ENCODE data around the gene DNAH1.

DNA sequence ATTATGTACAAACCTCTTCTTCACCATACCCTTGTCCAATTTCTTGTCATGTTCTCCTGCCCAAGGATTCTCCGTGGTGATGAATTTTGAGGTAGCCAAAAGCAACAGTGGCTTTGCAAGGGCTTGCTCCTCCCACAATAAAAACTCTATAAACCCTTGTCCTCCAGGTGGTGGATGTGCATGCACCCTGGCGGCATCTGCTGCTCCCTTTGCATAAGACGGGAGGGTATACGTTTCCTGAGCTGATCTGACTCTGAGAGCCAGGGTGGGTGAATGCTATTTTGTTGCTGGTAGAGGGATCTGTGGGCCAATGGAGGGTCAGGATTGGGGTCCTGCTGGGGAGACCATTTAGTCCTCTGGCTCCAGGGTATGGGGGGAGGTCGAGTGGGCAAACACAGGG, 5.4 kb downstream of the DNAH1 start:
- no peak for TF ChIP-seq POLR2A (IDR thresholded peaks at IDR 0.05)
- TF ChIP-seq, protein P1, sequence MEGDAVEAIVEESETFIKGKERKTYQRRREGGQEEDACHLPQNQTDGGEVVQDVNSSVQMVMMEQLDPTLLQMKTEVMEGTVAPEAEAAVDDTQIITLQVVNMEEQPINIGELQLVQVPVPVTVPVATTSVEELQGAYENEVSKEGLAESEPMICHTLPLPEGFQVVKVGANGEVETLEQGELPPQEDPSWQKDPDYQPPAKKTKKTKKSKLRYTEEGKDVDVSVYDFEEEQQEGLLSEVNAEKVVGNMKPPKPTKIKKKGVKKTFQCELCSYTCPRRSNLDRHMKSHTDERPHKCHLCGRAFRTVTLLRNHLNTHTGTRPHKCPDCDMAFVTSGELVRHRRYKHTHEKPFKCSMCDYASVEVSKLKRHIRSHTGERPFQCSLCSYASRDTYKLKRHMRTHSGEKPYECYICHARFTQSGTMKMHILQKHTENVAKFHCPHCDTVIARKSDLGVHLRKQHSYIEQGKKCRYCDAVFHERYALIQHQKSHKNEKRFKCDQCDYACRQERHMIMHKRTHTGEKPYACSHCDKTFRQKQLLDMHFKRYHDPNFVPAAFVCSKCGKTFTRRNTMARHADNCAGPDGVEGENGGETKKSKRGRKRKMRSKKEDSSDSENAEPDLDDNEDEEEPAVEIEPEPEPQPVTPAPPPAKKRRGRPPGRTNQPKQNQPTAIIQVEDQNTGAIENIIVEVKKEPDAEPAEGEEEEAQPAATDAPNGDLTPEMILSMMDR (IDR thresholded peaks at IDR 0.05) = no peak
